ENCODE data around the gene FBLN7. TPM values are rescaled to one million over a fixed set of nuclear protein-coding genes. Genes with fewer than 3 reads are reported as not detected.
"Not testable (repeated sequence)": the region's sequence is repeated elsewhere in the genome, so short reads cannot be mapped to it uniquely, and the experiment has no call there.

FBLN7 gene
- total RNA-seq, 2 donors from 2014 or later, result 4.0 to 8.7 TPM

- H3K27me3 Mint-ChIP-seq (ENCODE audit: insufficient read depth), result no peaks in the 10 kb centered on the region
- TF ChIP-seq, protein P1, sequence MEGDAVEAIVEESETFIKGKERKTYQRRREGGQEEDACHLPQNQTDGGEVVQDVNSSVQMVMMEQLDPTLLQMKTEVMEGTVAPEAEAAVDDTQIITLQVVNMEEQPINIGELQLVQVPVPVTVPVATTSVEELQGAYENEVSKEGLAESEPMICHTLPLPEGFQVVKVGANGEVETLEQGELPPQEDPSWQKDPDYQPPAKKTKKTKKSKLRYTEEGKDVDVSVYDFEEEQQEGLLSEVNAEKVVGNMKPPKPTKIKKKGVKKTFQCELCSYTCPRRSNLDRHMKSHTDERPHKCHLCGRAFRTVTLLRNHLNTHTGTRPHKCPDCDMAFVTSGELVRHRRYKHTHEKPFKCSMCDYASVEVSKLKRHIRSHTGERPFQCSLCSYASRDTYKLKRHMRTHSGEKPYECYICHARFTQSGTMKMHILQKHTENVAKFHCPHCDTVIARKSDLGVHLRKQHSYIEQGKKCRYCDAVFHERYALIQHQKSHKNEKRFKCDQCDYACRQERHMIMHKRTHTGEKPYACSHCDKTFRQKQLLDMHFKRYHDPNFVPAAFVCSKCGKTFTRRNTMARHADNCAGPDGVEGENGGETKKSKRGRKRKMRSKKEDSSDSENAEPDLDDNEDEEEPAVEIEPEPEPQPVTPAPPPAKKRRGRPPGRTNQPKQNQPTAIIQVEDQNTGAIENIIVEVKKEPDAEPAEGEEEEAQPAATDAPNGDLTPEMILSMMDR (conservative IDR thresholded peaks at IDR 0.05), result no peak
- H3K4me1 ChIP-seq (ENCODE audit: control insufficient read depth, insufficient read depth, low read length), result no peaks in the 10 kb centered on the region
- 80 to 92% methylated on average over 1 of the region's 3 CpGs for WGBS, 2 experiments (ENCODE audit: insufficient coverage in 1 of 2, insufficient read length in 1 of 2)
- H3K4me3 Mint-ChIP-seq, result no peak overlapping the region
- no peaks in the 10 kb centered on the region for H3K36me3 Mint-ChIP-seq (ENCODE audit: low read depth)
- no peak for DNase-seq
- peaks cover 30% of the 10 kb centered on the region for H3K9me3 Mint-ChIP-seq
- H3K27me3 ChIP-seq (ENCODE audit: control insufficient read depth, insufficient read depth, low read length, poor library complexity, severe bottlenecking), result no peaks in the 10 kb centered on the region
- H3K27ac ChIP-seq (ENCODE audit: low read depth, low read length), result no peak overlapping the region
- no peak overlapping the region for H3K9ac ChIP-seq (ENCODE audit: extremely low read depth, low read length, poor library complexity, severe bottlenecking)
- H3K4me3 ChIP-seq (ENCODE audit: low read length), result no peak overlapping the region
- peaks cover 23% of the 10 kb centered on the region for H3K9me3 ChIP-seq (ENCODE audit: control insufficient read depth, low read length)
- no peak overlapping the region for H3K27ac Mint-ChIP-seq
- H3K4me1 Mint-ChIP-seq, result no peaks in the 10 kb centered on the region
- H3K36me3 ChIP-seq (ENCODE audit: control insufficient read depth, insufficient read depth, low read length), result no peaks in the 10 kb centered on the region
Observed at GRCh38 chr2:112201696-112202430, 63.7 kb downstream of the FBLN7 start.

GRCh38 chr2:112204411-112204810, 66.2 kb downstream of the FBLN7 start:
- Histone ChIP-seq H3K27me3 (ENCODE audit: control insufficient read depth, insufficient read depth, low read length, poor library complexity, severe bottlenecking) (no peaks in the 10 kb centered on the region), H3K4me1 (ENCODE audit: control insufficient read depth, insufficient read depth, low read length) (no peaks in the 10 kb centered on the region), H3K4me3 (ENCODE audit: low read length) (no peak overlapping the region), H3K27ac (ENCODE audit: low read depth, low read length) (no peak overlapping the region), H3K36me3 (ENCODE audit: control insufficient read depth, insufficient read depth, low read length) (no peaks in the 10 kb centered on the region), H3K9ac (ENCODE audit: extremely low read depth, low read length, poor library complexity, severe bottlenecking) (no peak overlapping the region), H3K9me3 (ENCODE audit: control insufficient read depth, low read length) (peaks cover 23% of the 10 kb centered on the region)
- Mint-ChIP-seq H3K27ac (no peak overlapping the region), H3K4me3 (no peak overlapping the region), H3K27me3 (ENCODE audit: insufficient read depth) (no peaks in the 10 kb centered on the region), H3K4me1 (no peaks in the 10 kb centered on the region), H3K9me3 (peaks cover 28% of the 10 kb centered on the region), H3K36me3 (ENCODE audit: low read depth) (no peaks in the 10 kb centered on the region)
- 72 to 100% methylated on average over 1 to 2 of the region's 2 CpGs for WGBS, 2 experiments (ENCODE audit: insufficient coverage in 1 of 2, insufficient read length in 1 of 2)
- no peak for DNase-seq
- TF ChIP-seq, protein P1 (conservative IDR thresholded peaks at IDR 0.05), result no peak

- not testable (repeated sequence) for H3K4me3 Mint-ChIP-seq; H3K27me3 ChIP-seq (ENCODE audit: control insufficient read depth, insufficient read depth, low read length, poor library complexity, severe bottlenecking); H3K4me1 ChIP-seq (ENCODE audit: control insufficient read depth, insufficient read depth, low read length); H3K36me3 ChIP-seq (ENCODE audit: control insufficient read depth, insufficient read depth, low read length); H3K4me3 ChIP-seq (ENCODE audit: low read length); H3K27ac Mint-ChIP-seq; DNase-seq; H3K27me3 Mint-ChIP-seq (ENCODE audit: insufficient read depth); H3K4me1 Mint-ChIP-seq; H3K27ac ChIP-seq (ENCODE audit: low read depth, low read length); H3K9ac ChIP-seq (ENCODE audit: extremely low read depth, low read length, poor library complexity, severe bottlenecking)
- H3K36me3 Mint-ChIP-seq (ENCODE audit: low read depth), result peaks cover 11% of the 10 kb centered on the region
- peaks cover 25% of the 10 kb centered on the region for H3K9me3 Mint-ChIP-seq
- 86 to 93% methylated on average over 2 to 3 of the region's 3 CpGs for WGBS, 2 experiments (ENCODE audit: insufficient coverage in 1 of 2, insufficient read length in 1 of 2)
- H3K9me3 ChIP-seq (ENCODE audit: control insufficient read depth, low read length), result peaks cover 18% of the 10 kb centered on the region
Observed at GRCh38 chr2:112207905-112208304, 69.7 kb downstream of the FBLN7 start.

Measured in endodermal cell (in vitro differentiated cells).